HuH-7 (cell line): ENCODE measurements around the gene PHLDB1.

Experiments
- DNase-seq: peaks from one replicate; pipeline ENCODE4 v3.0.0; 2011; ENCODE audit warnings: low spot score

PHLDB1 gene

DNA sequence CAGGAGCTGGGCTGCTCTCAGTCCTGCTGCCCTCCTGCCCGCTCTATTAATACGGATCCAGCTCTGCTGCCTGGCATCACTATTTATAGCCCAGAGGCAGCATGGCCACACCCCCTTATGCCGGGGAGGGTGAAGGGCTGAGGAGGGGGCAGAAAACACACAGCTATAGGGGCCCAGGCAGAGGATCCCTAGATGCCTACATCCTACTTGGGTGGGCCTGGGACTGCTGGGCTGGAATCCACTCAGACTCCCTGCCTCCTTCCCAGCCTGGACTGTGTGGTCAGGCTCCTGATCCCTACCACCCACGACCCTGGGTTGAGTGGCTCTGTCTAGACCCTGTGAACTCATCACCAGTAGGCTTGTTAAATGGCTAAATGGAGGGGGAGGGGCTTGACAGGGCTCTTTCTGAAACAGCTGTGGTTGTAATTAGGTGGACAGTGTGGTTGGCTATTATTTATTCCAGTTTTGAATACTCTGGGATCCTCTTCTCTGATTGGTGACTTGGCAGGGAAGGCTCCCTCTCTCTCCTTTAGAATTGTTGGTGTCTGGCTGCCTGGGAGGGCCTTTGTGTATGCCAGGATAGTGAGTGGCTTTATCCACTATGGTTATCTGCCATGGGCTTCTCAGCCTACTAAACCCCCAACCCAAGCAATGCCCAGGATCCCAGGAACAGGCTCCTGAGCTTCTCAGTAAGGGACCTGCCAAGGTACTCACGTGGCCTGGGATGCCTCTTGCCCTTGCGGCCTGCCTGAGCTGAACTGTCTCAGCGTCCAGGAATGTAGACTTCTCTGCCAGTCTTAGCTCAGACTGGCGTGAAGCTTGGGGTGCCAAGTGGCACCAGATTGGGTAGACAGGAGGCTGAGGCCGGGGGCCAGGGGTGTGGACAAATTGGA, 15.2 kb downstream of the PHLDB1 start:
- DNase-seq = no peak

DNA sequence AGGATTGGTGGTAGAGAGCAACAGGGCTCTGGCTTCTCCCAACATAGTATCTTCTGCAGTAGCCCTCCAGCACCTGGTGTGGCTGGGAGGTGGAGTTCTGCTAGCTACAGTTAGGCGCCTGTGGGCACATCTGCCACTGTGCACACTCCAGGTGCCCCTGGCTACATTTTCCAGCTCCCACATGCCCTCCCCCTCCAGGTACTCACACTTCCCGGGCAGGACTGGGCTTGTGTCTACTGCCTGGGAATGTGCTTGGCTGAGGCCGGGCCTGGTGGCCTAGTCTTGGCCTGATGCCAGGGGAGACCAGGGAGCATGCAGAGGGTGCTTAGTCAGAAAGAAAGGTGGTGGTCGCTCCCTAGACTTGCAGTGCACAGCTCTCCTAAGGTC, 15.8 kb downstream of the PHLDB1 start:
- no peak for DNase-seq

DNA sequence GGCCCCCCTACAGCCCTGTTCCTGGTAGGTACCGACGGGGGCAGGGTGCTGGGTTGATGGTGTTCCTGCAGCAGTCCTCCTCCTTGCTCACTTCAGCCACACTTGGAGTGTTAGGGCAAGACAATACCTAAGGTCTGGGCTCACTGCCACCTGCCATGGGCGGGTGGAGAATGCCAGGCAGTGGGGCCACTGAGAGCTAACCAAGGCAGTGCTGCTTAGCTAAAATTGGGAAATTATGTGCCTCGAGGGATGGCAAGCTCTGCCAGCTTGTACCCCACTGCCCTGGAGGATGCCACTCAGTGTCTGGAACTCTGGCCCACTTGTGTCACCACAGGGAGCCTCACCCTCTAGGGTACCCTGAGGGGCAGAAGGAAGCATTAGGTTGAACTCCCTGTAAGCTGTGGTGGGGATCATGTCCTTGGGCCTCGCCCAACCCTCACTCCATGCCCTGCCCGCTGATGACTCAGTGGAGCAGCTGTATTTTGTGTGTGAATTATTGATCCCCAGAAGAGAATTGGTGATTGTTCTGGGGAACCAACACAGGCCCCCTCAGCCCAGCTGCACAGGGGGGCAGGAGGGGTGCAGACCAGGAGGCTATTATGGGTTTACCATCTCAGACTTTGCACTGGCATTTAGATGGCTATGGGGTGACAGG, 17.7 kb downstream of the PHLDB1 start:
- DNase-seq = no peak

DNA sequence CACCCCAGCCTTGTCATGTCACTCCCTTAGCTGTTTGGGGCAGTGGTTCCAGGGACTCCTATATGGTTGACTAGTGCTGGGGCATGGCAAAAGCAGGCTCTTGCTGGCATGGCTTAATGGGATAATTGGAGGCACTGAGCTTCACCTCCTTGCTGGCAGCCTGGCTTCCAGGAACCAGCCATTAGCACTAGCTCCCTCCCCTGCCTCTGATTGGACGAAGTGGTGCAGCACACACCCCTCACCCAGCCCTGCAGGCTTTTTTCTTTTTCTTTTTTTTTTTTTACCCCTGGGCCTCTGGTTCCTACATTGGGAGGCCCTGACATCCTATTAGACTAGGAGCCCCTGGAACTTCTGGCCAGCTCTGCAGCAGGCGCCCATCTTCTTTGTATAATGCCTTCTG, 18.6 kb downstream of the PHLDB1 start:
- DNase-seq = no peak

DNA sequence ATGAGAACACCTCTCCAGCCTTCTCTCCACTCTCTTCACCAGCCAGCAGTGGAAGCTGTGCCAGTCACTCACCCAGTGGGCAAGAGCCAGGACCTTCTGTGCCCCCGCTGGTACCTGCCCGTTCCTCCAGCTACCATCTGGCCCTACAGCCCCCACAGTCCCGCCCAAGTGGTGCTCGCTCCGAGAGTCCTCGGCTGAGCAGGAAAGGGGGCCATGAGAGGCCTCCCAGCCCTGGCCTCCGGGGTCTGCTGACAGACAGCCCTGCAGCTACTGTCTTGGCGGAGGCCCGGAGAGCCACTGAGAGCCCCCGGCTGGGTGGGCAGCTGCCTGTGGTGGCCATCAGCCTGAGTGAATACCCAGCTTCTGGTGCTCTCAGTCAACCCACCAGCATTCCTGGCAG, 20.2 kb downstream of the PHLDB1 start:
- DNase-seq = no peak

DNA sequence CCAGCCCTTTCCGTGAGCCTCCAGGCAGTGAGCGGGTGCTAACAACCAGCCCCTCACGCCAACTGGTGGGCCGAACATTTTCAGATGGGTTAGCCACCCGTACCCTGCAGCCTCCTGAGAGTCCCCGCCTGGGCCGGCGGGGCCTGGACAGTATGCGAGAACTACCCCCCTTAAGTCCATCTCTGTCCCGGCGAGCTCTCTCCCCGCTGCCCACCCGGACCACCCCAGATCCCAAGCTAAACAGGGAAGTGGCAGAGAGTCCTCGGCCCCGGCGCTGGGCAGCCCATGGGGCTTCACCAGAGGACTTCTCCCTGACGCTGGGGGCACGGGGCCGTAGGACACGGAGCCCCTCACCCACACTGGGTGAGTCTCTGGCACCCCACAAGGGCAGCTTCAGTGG, 20.6 kb downstream of the PHLDB1 start:
- no peak for DNase-seq

DNA sequence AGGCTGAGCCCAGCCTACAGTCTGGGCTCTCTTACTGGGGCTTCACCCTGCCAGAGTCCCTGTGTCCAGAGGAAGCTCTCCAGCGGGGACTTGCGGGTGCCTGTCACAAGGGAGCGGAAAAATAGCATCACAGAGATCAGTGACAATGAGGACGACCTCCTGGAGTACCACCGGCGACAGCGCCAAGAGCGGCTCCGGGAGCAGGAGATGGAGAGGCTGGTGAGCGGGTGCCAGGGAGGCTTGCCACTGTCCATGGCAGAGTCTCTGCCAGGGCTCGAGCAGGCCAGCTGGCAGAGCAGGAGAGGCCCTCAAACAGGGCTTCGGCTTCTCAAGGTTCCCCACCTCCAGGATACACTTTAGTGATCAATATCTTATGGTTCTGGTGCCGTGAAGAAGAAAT, 21.0 kb downstream of the PHLDB1 start:
- DNase-seq = no peak

DNA sequence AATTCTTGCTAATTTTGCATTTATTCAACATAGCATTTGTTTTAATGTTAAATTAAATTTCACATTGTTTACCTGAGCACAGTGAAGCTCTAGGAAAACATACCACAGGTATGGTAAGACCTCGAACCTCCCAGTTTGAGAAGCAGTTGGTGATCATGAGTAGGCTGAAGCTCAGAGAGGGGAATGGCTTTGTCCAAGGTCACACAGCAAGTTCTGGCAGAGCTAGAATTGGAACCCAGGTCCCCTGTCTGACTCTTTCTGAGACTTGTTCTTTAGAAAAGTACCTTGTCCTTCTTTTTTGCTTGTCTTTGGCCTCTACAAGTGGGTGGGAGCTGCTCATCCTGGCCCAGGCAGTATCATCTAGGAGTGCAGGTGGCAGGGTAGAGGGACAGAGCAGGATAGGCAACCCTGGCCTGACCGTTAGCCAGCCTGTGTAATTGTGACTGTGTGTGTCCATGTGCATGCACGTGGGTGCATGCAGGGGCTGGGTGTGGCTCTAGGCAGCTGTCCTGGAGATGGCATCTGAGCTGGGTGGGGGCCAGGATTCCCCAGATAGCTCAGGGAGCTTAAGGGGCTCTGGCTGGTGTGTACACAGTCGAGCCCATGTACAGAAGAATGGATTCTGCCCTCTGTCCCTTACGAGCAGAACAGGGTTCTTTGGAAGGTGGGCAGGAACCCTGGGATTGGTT, 21.6 kb downstream of the PHLDB1 start:
- DNase-seq = no peak

DNA sequence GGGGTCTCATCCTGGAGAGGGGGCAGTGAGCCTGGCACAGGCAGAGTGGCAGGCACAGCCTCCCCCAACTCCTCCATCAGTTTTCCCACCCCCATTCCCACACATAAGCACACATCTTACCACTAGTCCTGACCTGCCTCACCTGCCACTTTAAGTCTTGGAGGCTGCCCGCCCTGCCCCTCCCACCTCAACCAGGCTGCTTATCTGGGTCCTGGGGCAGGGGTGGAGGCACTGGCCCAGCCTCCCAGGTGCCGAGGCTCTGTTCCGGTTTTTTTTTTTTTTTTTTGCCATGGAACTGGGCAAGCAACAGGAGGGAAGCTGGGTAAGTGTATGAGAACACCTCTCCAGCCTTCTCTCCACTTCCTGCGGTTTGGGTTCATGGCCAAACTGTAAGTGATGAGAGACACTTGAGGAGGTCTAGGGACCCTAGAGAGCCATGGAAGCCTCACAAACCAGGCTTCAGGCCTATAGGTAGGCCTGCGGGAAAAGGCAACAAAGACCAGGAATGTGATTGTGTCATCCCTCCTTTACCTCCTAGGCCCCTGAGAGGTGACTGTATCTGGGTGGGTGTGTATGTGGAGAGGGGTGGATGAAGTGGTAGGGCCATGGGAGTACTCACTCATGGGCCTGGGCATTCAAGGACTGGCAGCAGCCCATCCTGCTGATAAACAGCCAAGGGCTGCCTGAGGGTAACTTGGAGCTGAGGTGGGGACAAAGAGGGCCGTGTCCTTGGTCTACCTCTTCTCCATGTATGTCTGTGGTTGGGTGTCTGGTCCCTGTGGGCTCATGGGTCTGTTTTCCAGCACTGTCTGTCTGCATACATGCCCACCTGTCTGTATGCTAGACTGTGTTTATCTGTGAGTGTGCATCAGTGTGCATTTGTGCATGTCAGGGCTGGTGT, 22.6 kb downstream of the PHLDB1 start:
- DNase-seq = no peak

DNA sequence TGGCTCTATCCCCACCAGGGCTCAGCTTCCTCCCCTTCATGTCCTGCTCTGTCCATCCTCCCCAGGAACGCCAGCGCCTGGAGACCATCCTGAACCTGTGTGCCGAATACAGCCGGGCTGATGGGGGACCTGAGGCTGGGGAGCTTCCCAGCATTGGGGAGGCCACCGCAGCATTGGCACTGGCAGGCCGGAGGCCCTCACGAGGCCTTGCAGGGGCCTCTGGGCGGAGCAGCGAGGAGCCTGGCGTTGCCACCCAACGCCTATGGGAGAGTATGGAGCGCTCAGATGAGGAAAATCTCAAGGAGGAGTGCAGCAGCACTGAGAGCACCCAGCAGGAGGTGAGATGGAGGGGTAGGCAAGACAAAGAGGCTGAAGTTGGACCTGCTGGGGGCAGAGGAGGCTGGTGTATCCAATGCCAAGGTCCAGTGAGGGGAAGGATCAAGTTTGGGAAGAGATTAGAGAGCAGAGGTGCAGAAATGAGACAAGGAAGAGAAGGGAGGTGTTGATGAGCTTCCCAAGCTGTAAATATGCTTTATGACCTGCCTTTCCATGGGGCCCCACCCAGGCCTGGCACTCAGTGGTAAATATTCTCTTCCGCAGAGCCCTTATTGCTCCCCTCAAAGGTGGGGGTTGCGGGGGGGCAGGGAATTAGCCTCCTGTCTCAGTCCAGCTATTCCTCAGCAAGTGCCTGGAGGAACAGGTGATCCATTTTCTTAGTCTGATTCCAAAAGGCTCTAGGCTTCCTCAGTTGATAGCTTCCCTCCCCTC, 23.9 kb downstream of the PHLDB1 start:
- no peak for DNase-seq

DNA sequence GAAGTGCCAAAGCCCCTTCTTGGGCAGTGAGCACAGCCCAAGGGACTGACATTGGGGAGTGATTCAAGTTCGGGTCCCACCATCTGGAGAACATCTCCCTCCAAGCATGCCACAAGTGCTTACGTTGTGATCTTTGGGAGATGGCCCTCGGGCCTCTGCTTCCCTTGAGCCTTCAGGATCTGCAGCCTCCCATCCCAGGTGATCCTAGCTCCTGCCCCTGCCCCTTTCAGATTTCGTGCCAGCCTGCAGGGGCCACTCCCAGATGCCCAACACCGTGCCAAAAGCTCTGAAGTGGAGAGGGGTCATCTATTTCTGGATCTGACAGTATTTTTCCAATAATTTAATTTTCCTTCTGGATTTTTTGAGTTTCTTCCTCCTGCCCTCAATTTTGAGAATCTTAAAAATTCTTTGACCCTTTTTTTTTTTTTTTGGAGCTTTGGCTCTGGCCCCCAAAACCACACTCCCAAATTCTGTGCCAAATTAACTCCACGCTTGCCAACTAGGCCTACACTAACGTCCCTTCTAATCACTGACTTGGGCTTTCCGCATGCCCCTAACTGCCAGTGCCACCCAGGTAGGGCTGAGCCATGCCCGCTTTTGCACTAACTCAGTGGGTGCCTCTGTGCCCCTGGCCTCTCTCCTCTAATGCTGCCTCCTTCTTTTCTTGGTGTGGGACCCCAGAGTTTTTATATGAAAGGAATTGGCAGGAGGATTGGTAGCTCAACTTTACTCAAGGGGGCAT, 25.3 kb downstream of the PHLDB1 start:
- DNase-seq = no peak

DNA sequence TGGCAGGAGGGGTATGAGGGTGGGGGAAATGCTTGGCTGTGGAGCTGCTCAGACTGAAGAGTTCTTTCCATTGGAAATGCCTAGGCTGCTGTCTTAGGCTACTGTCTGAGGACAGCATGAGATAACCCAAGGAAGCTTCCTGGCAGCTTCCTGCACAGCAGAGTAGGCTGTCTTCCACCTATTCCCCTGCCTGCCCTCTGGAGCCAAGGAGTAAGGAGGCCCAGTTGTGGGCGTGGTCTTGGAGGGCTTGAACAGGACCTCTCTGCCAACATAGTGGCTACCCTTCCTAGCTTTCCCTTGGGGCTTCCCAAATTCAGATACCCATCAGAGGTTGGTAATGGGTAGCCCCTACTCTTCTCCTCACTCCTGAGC, 25.9 kb downstream of the PHLDB1 start:
- no peak for DNase-seq

DNA sequence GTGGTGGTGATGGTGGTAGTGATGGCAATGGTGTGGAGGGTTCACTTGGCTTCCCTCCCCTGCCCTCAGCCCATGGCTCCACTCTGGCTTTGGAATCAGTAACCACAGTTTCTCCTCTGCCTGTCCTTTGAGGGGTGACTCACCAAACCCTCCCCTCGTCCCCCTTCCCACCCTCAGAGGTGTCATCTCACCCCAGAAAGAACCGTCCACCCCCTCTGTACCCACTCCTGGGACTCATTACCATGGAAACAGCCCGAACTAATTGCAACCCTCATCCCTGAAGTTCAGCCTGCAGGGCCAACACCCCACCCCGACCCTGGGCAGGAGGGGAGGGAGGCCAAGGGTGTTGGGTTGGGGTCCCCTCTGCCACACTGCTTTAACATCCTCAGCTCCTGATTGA, 26.6 kb downstream of the PHLDB1 start:
- DNase-seq = no peak

DNA sequence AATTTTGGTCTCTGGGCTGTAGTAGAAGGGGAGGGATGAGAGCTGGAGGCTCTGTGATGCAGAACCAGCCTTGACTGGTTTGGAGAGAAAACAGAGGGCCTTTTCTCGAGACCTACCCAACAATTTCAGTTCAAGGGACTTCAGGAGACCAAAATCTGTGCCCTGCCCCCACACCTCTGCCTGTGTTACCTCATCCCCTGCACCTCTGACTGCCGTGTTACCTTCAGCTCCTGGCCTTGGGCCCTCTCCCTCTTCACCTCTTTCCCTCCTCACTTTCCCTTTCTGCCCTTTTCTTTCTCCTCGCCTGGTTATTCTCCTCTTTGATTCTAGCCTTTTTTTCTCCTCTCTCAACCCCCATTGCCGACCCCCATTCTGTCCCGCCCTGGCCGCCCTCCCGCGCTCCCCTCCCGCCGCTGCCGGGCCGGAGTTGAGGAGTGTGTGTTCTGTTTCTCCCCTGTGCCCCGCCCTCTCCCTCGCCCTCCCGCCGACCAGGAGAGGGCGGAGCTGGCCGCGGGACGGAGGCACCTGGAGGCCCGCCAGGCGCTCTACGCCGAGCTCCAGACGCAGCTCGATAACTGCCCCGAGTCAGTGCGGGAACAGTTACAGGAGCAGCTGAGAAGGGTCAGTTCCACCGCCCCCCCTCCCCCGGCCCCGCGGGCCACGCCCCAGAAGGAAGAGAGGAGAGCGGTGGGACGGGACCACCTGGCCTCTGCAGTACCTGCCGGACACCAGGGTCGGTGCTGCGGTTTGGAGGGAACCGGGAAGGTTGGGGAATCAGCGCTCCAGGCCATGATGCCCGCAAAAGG, 27.2 kb downstream of the PHLDB1 start:
- no peak for DNase-seq

DNA sequence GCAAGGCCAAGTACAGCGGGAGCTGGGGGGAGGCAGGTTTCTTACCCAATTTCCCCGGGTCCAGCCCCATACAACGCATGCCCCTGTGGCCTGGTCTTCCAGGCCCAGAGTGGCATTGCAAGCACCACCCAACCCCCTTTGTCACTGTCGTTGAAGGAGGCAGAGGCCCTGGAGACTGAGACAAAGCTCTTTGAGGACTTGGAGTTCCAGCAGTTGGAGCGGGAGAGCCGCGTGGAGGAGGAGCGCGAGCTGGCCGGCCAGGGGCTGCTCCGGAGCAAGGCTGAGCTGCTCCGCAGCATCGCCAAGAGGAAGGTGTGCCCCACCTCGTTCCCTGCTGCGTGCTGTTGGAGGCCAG, 27.8 kb downstream of the PHLDB1 start:
- DNase-seq = no peak

DNA sequence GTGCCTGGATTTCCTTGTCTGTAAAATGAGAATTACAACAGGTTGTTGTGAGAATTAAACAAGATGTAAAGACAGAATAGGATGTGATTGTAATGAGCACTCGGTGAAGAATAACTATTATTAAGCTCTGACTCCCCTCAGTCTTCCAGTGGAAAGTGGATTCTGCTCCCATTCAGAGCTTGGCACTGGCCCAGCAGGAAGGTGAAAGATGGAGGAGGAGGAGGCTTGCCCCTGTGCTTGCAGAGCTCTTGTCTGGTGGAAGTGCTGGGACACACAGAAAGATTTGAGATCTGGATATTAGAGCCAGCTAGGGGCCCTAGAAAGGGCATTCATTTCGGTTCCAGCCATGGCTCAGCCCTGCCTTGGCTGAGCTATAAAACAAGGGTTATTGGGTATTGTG, 28.2 kb downstream of the PHLDB1 start:
- no peak for DNase-seq

DNA sequence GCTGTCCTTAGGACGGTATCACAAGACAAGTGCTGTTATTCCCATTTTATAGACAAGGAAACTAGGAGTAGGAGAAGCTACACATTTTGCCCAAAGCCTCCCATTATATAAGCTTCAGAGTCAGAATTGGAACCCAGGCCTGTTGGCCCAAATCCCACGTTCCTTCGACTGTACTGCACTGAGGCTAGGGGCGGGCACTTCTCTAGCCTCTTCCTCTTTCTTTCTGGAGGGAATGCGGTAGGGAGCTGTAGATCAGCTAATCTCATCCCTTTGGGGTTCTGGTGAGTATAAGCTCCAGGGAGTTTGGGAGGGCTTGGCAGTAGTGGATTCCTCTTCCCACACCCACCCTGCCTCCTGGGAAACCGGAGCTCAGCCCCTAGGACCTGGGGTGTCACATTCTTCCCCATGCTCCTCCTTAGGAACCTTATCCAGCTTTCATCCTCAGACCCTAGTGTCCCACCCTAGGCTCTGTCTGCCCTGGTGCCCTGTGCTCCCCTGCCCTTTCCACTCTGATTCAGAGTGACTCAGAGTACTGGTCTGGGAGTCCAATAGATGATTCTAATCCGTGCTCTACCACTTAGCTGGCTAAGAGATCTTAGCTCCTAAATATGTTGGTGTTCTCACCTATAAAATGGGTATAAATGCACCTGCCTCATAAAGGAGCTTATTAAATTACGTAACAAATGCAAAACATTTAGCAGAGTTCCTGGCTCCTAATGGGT, 29.3 kb downstream of the PHLDB1 start:
- DNase-seq = no peak

DNA sequence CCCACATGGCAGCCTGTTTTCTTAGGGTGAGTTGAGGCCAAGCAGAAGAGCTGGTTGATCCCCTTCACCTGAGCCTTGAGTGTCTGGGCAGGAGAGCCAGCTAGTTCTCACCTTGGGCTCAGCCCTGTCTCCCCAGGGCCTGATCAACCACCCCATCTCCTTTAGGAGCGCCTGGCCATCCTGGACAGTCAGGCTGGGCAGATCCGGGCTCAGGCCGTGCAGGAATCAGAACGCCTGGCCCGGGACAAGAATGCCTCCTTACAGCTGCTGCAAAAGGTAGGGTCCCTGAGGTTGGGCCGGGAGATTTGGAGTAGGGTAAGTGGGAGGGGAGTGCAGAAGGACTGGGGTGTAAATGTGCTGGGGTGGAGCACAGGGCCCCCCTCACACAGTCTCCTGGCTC, 31.3 kb downstream of the PHLDB1 start:
- no peak for DNase-seq

DNA sequence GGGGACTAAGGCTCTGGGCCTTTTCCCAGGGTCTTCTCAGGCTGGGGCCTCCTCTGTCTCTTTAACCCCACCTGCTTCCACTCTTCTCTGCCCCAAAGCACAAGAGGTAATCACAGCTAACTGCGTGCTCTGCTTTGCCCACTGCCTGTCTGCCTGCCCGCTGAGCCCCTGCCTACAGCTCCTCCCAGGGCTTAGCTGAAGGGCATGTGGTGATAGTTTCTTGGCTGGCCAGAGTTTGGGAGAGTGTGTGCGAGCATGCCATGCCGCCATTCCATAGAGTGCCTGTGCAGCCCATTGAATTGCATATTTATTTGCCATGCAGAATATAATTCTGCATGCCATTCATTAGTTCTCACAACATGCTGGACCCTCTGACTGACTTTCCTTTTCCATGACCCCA, 32.5 kb downstream of the PHLDB1 start:
- no peak for DNase-seq
